Fibroblast of lung (primary cell): Measurements from ENCODE around the gene CCDC30.

Experiments used
- CTCF ChIP-seq, 2 donors: IDR thresholded peaks in 1 of 2; conservative IDR thresholded peaks in 1 of 2; 1 replicate in 1 of 2; 2 replicates in 1 of 2; pipeline ENCODE4 v1.5.1; 2011 to 2012; ENCODE audit warnings: low read length in 2 of 2, control low read depth in 1 of 2, inconsistent platforms in 1 of 2, low read depth in 1 of 2, mild to moderate bottlenecking in 1 of 2
- EZH2 ChIP-seq: IDR thresholded peaks from 2 replicates; pipeline ENCODE4 v1.5.1; 2012; ENCODE audit warnings: low read length, control low read depth, mild to moderate bottlenecking; ENCODE audit errors: missing control alignments

GRCh38 chr1:42676534-42677087 is 213.5 kb downstream of the CCDC30 start:
- TF ChIP-seq CTCF (conservative IDR thresholded peaks at IDR 0.05 in 1 of 2, IDR thresholded peaks at IDR 0.05 in 1 of 2; ENCODE audit: low read depth in 1 of 2, low read length in 2 of 2) (no peak), EZH2 (no peak)
